ENCODE measurements around the gene IRS1. TPM values are rescaled to one million over a fixed set of nuclear protein-coding genes. Genes with fewer than 3 reads are reported as not detected.

Gene IRS1
- total RNA-seq, 1 experiment from 2014 or later = 34.4 TPM

- Mint-ChIP-seq H3K36me3 (ENCODE audit: insufficient read depth, unreplicated experiment) (peaks cover 11% of the 10 kb centered on the region), H3K27me3 (ENCODE audit: unreplicated experiment) (no peaks in the 10 kb centered on the region), H3K4me3 (ENCODE audit: low read depth, unreplicated experiment) (no peak overlapping the region), H3K27ac (ENCODE audit: unreplicated experiment) (peak overlapping the region; percentile 42), H3K4me1 (ENCODE audit: low read depth, unreplicated experiment) (peaks cover 11% of the 10 kb centered on the region), H3K9me3 (ENCODE audit: low read depth, unreplicated experiment) (no peaks in the 10 kb centered on the region)
- CTCF ChIA-PET = interaction anchor here (0.7 to 1.2 kb wide), 2 partner anchors 10 to 11 kb away, joined by 3 to 4 read pairs; no protein-coding TSS in a partner anchor
- intact Hi-C loops (cut with micrococcal nuclease; ENCODE audit: unreplicated experiment) = no loop called here
- DNase-seq = no peak
- no TSS peak for BruUV-seq (replicated peaks)
- TF ChIP-seq CTCF (IDR thresholded peaks at IDR 0.05; ENCODE audit: unreplicated experiment) = no peak
Measured at GRCh38 chr2:226782092-226782713, 17.4 kb downstream of the IRS1 start.

GRCh38 chr2:226780431-226780830, 19.2 kb downstream of the IRS1 start:
- intact Hi-C loops (cut with micrococcal nuclease; ENCODE audit: unreplicated experiment) = no loop called here
- Mint-ChIP-seq H3K27ac (ENCODE audit: unreplicated experiment) (no peak overlapping the region), H3K27me3 (ENCODE audit: unreplicated experiment) (no peaks in the 10 kb centered on the region), H3K4me3 (ENCODE audit: low read depth, unreplicated experiment) (no peak overlapping the region), H3K9me3 (ENCODE audit: low read depth, unreplicated experiment) (no peaks in the 10 kb centered on the region), H3K4me1 (ENCODE audit: low read depth, unreplicated experiment) (peaks cover 11% of the 10 kb centered on the region), H3K36me3 (ENCODE audit: insufficient read depth, unreplicated experiment) (peaks cover 8% of the 10 kb centered on the region)
- no TSS peak for BruUV-seq (replicated peaks)
- no peak for TF ChIP-seq CTCF (IDR thresholded peaks at IDR 0.05; ENCODE audit: unreplicated experiment)
- no peak for DNase-seq
- CTCF ChIA-PET = no interaction called here

GRCh38 chr2:226777611-226778010, 22.0 kb downstream of the IRS1 start:
- H3K27ac Mint-ChIP-seq (ENCODE audit: unreplicated experiment) = no peak overlapping the region
- H3K4me1 Mint-ChIP-seq (ENCODE audit: low read depth, unreplicated experiment) = peaks cover 14% of the 10 kb centered on the region
- H3K27me3 Mint-ChIP-seq (ENCODE audit: unreplicated experiment) = no peaks in the 10 kb centered on the region
- no peaks in the 10 kb centered on the region for H3K9me3 Mint-ChIP-seq (ENCODE audit: low read depth, unreplicated experiment)
- CTCF ChIA-PET = no interaction called here
- no peak for DNase-seq
- no peak overlapping the region for H3K4me3 Mint-ChIP-seq (ENCODE audit: low read depth, unreplicated experiment)
- intact Hi-C loops (cut with micrococcal nuclease; ENCODE audit: unreplicated experiment) = no loop called here
- no peak for TF ChIP-seq CTCF (IDR thresholded peaks at IDR 0.05; ENCODE audit: unreplicated experiment)
- H3K36me3 Mint-ChIP-seq (ENCODE audit: insufficient read depth, unreplicated experiment) = peaks cover 8% of the 10 kb centered on the region
- no TSS peak for BruUV-seq (replicated peaks)

GRCh38 chr2:226776104-226776503, 23.5 kb downstream of the IRS1 start:
- intact Hi-C loops (cut with micrococcal nuclease; ENCODE audit: unreplicated experiment) = no loop called here
- CTCF ChIA-PET = interaction anchor here (0.7 kb wide), 1 partner anchor 192 kb away, joined by 6 read pairs; no protein-coding TSS in a partner anchor

More at GRCh38 chr2:226776104-226776503, 23.5 kb downstream of the IRS1 start:
- no peaks in the 10 kb centered on the region for H3K9me3 Mint-ChIP-seq (ENCODE audit: low read depth, unreplicated experiment)
- no peak for TF ChIP-seq CTCF (IDR thresholded peaks at IDR 0.05; ENCODE audit: unreplicated experiment)
- peaks cover 27% of the 10 kb centered on the region for H3K4me1 Mint-ChIP-seq (ENCODE audit: low read depth, unreplicated experiment)
- H3K27ac Mint-ChIP-seq (ENCODE audit: unreplicated experiment) = no peak overlapping the region
- H3K36me3 Mint-ChIP-seq (ENCODE audit: insufficient read depth, unreplicated experiment) = peaks cover 9% of the 10 kb centered on the region
- DNase-seq = no peak
- no peaks in the 10 kb centered on the region for H3K27me3 Mint-ChIP-seq (ENCODE audit: unreplicated experiment)
- BruUV-seq (replicated peaks) = no TSS peak
- H3K4me3 Mint-ChIP-seq (ENCODE audit: low read depth, unreplicated experiment) = no peak overlapping the region
